HEK293 (cell line): Measurements from ENCODE around the gene IQCB1.
"Not testable (repeated sequence)": the region's sequence is repeated elsewhere in the genome, so short reads cannot be mapped to it uniquely, and the experiment has no call there.

Experiments
- CTCF ChIA-PET: fragments of 350-600 bp; formaldehyde crosslinking; extraction: SDS; loops from one replicate; lab custom pipeline; 2021; ENCODE audit warnings: antibody characterized with exemption; lab: Yijun Ruan, JAX
- POLR2A ChIA-PET: fragments of 300-600 bp; formaldehyde crosslinking; extraction: SDS; loops from one replicate; lab custom pipeline; 2020; ENCODE audit warnings: antibody characterized with exemption, inconsistent platforms; lab: Yijun Ruan, JAX
- H3K27ac ChIP-seq: fragments of 200-500 bp; sonication (Bioruptor generic); 2 replicates; pipeline ENCODE4 v1.5.1; 2014; ENCODE audit warnings: low read depth, low read length, control low read depth, inconsistent platforms; ENCODE audit errors: extremely low read depth
- H3K36me3 ChIP-seq, 2 experiments: fragments of 200-500 bp in 1 of 2; sonication (Bioruptor generic) in 1 of 2; 1 replicate in 1 of 2; 2 replicates in 1 of 2; pipeline ENCODE4 v1.5.1; 2014 to 2017; ENCODE audit warnings: inconsistent platforms in 2 of 2, low read length in 2 of 2; ENCODE audit not compliant: control insufficient read depth in 2 of 2, insufficient read depth in 1 of 2
- H3K4me1 ChIP-seq: fragments of 200-500 bp; sonication (Bioruptor generic); 2 replicates; pipeline ENCODE4 v1.5.1; 2014; ENCODE audit warnings: mild to moderate bottlenecking, low read length, inconsistent platforms; ENCODE audit not compliant: control insufficient read depth, insufficient read depth
- H3K4me3 ChIP-seq: 2 replicates; pipeline ENCODE4 v1.5.1; 2011; ENCODE audit warnings: low read depth, mild to moderate bottlenecking, control low read depth, low read length, moderate library complexity
- H3K9me3 ChIP-seq: fragments of 200-500 bp; sonication (Bioruptor generic); 2 replicates; pipeline ENCODE4 v1.5.1; 2014; ENCODE audit warnings: low read depth, low read length, inconsistent platforms; ENCODE audit not compliant: control insufficient read depth, insufficient read depth
- IKZF3 ChIP-seq: fragments of 450-650 bp; IDR thresholded peaks from 2 replicates; pipeline ENCODE4 v1.5.0; 2018; ENCODE audit warnings: missing biosample characterization, mild to moderate bottlenecking, missing genetic modification characterization, moderate library complexity
- SCRT1 ChIP-seq: fragments of 450-650 bp; formaldehyde crosslinking; IDR thresholded peaks from 2 replicates; pipeline ENCODE4 v1.5.1; 2016; ENCODE audit warnings: missing biosample characterization, missing genetic modification characterization, borderline replicate concordance
- SCRT2 ChIP-seq: fragments of 450-650 bp; formaldehyde crosslinking; IDR thresholded peaks from 2 replicates; pipeline ENCODE4 v1.5.1; 2016; ENCODE audit warnings: missing biosample characterization, missing genetic modification characterization
- ZNF140 ChIP-seq: fragments of 450-650 bp; formaldehyde crosslinking; IDR thresholded peaks from 2 replicates; pipeline ENCODE4 v1.5.1; 2016; ENCODE audit warnings: missing biosample characterization, missing genetic modification characterization
- ZNF146 ChIP-seq: fragments of 450-650 bp; formaldehyde crosslinking; IDR thresholded peaks from 2 replicates; pipeline ENCODE4 v1.5.1; 2016; ENCODE audit warnings: missing biosample characterization, missing genetic modification characterization
- ZNF560 ChIP-seq: fragments of 450-650 bp; formaldehyde crosslinking; IDR thresholded peaks from 2 replicates; pipeline ENCODE4 v1.5.1; 2017; ENCODE audit warnings: missing biosample characterization, missing genetic modification characterization, borderline replicate concordance
- TF ChIP-seq, protein P1 (sequence below): fragments of 450-650 bp; formaldehyde crosslinking; IDR thresholded peaks from 2 replicates; pipeline ENCODE4 v1.5.1; 2016; ENCODE audit warnings: missing biosample characterization, missing genetic modification characterization
- TF ChIP-seq, protein P2 (sequence below): fragments of 450-650 bp; formaldehyde crosslinking; IDR thresholded peaks from 2 replicates; pipeline ENCODE4 v1.5.1; 2016; ENCODE audit warnings: missing biosample characterization, missing genetic modification characterization
- TF ChIP-seq, protein P3 (sequence below): fragments of 450-650 bp; formaldehyde crosslinking; conservative IDR thresholded peaks from 2 replicates; pipeline ENCODE4 v1.5.1; 2016; ENCODE audit warnings: low read depth, missing biosample characterization, missing genetic modification characterization
- TF ChIP-seq, protein P4 (sequence below): fragments of 450-650 bp; formaldehyde crosslinking; IDR thresholded peaks from 2 replicates; pipeline ENCODE4 v1.5.1; 2016; ENCODE audit warnings: missing biosample characterization, missing genetic modification characterization
- TF ChIP-seq, protein P5 (sequence below): fragments of 450-650 bp; formaldehyde crosslinking; IDR thresholded peaks from 2 replicates; pipeline ENCODE4 v1.5.0; 2017; ENCODE audit warnings: missing biosample characterization, missing genetic modification characterization, borderline replicate concordance
- TF ChIP-seq, protein P6 (sequence below): fragments of 450-650 bp; formaldehyde crosslinking; IDR thresholded peaks from 2 replicates; pipeline ENCODE4 v1.5.1; 2016; ENCODE audit warnings: missing biosample characterization, missing genetic modification characterization
- TF ChIP-seq, protein P7 (sequence below): fragments of 450-650 bp; formaldehyde crosslinking; conservative IDR thresholded peaks from 2 replicates; pipeline ENCODE4 v1.5.1; 2016; ENCODE audit warnings: low read depth, missing biosample characterization, missing genetic modification characterization

Gene IQCB1

DNA sequence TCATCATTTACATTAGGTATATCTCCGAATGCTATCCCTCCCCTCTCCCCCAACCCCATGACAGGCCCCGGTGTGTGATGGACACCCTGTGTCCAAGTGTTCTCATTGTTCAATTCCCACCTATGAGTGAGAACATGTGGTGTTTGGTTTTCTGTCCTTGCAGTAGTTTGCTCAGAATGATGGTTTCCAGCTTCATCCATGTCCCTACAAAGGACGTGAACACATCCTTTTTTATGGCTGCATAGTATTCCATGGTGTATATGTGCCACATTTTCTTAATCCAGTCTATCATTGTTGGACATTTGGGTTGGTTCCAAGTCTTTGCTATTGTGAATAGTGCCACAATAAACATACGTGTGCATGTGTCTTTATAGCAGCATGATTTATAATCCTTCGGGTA, 22.9 kb upstream of the IQCB1 start:
- TF ChIP-seq ZNF146 (tag by site-specific recombination): peak; percentile 52; the same call in 1 of the 2 replicates
- CTCF ChIA-PET: interaction anchor here (0.6 kb wide), 1 partner anchor 478 kb away, joined by 3 read pairs; no protein-coding TSS in a partner anchor
- H3K27ac ChIP-seq, POLR2A ChIA-PET, H3K4me3 ChIP-seq, H3K36me3 ChIP-seq, H3K4me1 ChIP-seq, H3K9me3 ChIP-seq: not testable (repeated sequence)

DNA sequence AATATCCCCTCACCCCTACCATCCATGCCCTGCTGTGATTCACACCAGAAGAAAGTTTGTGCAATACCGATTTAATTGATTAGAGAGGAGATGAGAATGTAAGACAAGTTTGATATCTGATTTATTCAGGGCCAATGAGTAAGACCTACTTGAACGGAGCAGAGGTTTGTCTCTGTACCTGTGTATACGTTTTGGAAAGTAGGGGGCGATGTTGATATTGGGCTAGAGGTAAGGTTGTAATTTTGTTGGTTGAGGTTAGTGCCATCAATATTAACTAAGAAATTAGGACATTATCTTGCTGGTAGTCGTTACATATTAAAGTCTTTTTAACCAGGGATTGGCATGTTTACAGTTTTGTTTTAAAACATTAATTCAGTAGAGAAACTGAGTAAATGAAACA, 20.7 kb upstream of the IQCB1 start:
- CTCF ChIA-PET: no interaction called here
- Histone ChIP-seq H3K27ac (no peak overlapping the region), H3K4me1 (no peaks in the 10 kb centered on the region)
- TF ChIP-seq, protein P1, sequence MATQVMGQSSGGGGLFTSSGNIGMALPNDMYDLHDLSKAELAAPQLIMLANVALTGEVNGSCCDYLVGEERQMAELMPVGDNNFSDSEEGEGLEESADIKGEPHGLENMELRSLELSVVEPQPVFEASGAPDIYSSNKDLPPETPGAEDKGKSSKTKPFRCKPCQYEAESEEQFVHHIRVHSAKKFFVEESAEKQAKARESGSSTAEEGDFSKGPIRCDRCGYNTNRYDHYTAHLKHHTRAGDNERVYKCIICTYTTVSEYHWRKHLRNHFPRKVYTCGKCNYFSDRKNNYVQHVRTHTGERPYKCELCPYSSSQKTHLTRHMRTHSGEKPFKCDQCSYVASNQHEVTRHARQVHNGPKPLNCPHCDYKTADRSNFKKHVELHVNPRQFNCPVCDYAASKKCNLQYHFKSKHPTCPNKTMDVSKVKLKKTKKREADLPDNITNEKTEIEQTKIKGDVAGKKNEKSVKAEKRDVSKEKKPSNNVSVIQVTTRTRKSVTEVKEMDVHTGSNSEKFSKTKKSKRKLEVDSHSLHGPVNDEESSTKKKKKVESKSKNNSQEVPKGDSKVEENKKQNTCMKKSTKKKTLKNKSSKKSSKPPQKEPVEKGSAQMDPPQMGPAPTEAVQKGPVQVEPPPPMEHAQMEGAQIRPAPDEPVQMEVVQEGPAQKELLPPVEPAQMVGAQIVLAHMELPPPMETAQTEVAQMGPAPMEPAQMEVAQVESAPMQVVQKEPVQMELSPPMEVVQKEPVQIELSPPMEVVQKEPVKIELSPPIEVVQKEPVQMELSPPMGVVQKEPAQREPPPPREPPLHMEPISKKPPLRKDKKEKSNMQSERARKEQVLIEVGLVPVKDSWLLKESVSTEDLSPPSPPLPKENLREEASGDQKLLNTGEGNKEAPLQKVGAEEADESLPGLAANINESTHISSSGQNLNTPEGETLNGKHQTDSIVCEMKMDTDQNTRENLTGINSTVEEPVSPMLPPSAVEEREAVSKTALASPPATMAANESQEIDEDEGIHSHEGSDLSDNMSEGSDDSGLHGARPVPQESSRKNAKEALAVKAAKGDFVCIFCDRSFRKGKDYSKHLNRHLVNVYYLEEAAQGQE (tag by site-specific recombination): no peak
- TF ChIP-seq IKZF3 (tag by site-specific recombination): no peak
- TF ChIP-seq, protein P2, sequence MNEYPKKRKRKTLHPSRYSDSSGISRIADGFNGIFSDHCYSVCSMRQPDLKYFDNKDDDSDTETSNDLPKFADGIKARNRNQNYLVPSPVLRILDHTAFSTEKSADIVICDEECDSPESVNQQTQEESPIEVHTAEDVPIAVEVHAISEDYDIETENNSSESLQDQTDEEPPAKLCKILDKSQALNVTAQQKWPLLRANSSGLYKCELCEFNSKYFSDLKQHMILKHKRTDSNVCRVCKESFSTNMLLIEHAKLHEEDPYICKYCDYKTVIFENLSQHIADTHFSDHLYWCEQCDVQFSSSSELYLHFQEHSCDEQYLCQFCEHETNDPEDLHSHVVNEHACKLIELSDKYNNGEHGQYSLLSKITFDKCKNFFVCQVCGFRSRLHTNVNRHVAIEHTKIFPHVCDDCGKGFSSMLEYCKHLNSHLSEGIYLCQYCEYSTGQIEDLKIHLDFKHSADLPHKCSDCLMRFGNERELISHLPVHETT (tag by site-specific recombination): no peak
- TF ChIP-seq, protein P3, sequence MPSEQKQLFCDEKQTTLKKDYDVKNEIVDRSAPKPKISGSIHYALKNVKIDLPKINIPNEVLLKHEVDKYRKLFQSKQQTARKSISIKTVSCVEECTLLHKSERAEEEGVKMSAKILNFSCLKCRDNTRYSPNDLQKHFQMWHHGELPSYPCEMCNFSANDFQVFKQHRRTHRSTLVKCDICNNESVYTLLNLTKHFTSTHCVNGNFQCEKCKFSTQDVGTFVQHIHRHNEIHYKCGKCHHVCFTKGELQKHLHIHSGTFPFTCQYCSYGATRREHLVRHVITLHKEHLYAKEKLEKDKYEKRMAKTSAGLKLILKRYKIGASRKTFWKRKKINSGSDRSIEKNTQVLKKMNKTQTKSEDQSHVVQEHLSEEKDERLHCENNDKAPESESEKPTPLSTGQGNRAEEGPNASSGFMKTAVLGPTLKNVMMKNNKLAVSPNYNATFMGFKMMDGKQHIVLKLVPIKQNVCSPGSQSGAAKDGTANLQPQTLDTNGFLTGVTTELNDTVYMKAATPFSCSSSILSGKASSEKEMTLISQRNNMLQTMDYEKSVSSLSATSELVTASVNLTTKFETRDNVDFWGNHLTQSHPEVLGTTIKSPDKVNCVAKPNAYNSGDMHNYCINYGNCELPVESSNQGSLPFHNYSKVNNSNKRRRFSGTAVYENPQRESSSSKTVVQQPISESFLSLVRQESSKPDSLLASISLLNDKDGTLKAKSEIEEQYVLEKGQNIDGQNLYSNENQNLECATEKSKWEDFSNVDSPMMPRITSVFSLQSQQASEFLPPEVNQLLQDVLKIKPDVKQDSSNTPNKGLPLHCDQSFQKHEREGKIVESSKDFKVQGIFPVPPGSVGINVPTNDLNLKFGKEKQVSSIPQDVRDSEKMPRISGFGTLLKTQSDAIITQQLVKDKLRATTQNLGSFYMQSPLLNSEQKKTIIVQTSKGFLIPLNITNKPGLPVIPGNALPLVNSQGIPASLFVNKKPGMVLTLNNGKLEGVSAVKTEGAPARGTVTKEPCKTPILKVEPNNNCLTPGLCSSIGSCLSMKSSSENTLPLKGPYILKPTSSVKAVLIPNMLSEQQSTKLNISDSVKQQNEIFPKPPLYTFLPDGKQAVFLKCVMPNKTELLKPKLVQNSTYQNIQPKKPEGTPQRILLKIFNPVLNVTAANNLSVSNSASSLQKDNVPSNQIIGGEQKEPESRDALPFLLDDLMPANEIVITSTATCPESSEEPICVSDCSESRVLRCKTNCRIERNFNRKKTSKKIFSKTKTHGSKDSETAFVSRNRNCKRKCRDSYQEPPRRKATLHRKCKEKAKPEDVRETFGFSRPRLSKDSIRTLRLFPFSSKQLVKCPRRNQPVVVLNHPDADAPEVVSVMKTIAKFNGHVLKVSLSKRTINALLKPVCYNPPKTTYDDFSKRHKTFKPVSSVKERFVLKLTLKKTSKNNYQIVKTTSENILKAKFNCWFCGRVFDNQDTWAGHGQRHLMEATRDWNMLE (tag by site-specific recombination): no peak
- TF ChIP-seq SCRT2 (tag by site-specific recombination): no peak
- TF ChIP-seq, protein P4, sequence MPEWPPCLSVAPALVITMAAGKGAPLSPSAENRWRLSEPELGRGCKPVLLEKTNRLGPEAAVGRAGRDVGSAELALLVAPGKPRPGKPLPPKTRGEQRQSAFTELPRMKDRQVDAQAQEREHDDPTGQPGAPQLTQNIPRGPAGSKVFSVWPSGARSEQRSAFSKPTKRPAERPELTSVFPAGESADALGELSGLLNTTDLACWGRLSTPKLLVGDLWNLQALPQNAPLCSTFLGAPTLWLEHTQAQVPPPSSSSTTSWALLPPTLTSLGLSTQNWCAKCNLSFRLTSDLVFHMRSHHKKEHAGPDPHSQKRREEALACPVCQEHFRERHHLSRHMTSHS (tag by site-specific recombination): no peak
- TF ChIP-seq, protein P5, sequence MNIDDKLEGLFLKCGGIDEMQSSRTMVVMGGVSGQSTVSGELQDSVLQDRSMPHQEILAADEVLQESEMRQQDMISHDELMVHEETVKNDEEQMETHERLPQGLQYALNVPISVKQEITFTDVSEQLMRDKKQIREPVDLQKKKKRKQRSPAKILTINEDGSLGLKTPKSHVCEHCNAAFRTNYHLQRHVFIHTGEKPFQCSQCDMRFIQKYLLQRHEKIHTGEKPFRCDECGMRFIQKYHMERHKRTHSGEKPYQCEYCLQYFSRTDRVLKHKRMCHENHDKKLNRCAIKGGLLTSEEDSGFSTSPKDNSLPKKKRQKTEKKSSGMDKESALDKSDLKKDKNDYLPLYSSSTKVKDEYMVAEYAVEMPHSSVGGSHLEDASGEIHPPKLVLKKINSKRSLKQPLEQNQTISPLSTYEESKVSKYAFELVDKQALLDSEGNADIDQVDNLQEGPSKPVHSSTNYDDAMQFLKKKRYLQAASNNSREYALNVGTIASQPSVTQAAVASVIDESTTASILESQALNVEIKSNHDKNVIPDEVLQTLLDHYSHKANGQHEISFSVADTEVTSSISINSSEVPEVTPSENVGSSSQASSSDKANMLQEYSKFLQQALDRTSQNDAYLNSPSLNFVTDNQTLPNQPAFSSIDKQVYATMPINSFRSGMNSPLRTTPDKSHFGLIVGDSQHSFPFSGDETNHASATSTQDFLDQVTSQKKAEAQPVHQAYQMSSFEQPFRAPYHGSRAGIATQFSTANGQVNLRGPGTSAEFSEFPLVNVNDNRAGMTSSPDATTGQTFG (tag by site-specific recombination): no peak
- TF ChIP-seq, protein P6, sequence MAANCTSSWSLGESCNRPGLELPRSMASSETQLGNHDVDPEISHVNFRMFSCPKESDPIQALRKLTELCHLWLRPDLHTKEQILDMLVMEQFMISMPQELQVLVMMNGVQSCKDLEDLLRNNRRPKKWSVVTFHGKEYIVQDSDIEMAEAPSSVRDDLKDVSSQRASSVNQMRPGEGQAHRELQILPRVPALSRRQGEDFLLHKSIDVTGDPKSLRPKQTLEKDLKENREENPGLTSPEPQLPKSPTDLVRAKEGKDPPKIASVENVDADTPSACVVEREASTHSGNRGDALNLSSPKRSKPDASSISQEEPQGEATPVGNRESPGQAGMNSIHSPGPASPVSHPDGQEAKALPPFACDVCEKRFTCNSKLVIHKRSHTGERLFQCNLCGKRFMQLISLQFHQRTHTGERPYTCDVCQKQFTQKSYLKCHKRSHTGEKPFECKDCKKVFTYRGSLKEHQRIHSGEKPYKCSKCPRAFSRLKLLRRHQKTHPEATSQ (tag by site-specific recombination): no peak
- no peak for TF ChIP-seq ZNF140
- TF ChIP-seq ZNF560 (tag by site-specific recombination): no peak
- TF ChIP-seq, protein P7, sequence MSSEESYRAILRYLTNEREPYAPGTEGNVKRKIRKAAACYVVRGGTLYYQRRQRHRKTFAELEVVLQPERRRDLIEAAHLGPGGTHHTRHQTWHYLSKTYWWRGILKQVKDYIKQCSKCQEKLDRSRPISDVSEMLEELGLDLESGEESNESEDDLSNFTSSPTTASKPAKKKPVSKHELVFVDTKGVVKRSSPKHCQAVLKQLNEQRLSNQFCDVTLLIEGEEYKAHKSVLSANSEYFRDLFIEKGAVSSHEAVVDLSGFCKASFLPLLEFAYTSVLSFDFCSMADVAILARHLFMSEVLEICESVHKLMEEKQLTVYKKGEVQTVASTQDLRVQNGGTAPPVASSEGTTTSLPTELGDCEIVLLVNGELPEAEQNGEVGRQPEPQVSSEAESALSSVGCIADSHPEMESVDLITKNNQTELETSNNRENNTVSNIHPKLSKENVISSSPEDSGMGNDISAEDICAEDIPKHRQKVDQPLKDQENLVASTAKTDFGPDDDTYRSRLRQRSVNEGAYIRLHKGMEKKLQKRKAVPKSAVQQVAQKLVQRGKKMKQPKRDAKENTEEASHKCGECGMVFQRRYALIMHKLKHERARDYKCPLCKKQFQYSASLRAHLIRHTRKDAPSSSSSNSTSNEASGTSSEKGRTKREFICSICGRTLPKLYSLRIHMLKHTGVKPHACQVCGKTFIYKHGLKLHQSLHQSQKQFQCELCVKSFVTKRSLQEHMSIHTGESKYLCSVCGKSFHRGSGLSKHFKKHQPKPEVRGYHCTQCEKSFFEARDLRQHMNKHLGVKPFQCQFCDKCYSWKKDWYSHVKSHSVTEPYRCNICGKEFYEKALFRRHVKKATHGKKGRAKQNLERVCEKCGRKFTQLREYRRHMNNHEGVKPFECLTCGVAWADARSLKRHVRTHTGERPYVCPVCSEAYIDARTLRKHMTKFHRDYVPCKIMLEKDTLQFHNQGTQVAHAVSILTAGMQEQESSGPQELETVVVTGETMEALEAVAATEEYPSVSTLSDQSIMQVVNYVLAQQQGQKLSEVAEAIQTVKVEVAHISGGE (tag by site-specific recombination): no peak
- no peak for TF ChIP-seq SCRT1 (tag by site-specific recombination)

More for the DNA sequence above, 20.7 kb upstream of the IQCB1 start:
- no peaks in the 10 kb centered on the region for H3K36me3 ChIP-seq
- H3K4me3 ChIP-seq: no peak overlapping the region
- H3K9me3 ChIP-seq: no peaks in the 10 kb centered on the region
- POLR2A ChIA-PET: no interaction called here
